BE2C (cell line): ENCODE measurements around the gene RNF144B.

Experiments
- DNase-seq: peaks from one replicate; pipeline ENCODE4 v3.0.0-alpha.2; 2020
- H3K27me3 ChIP-seq: fragments of 250-450 bp; sonication (Bioruptor Pico); 2 replicates; pipeline ENCODE4 v1.5.1; 2020; ENCODE audit warnings: mild to moderate bottlenecking
- H3K36me3 ChIP-seq: fragments of 250-450 bp; sonication (Bioruptor Pico); 2 replicates; pipeline ENCODE4 v1.5.1; 2020; ENCODE audit warnings: mild to moderate bottlenecking
- H3K4me1 ChIP-seq: fragments of 250-450 bp; sonication (Bioruptor Pico); 2 replicates; pipeline ENCODE4 v1.5.1; 2020
- H3K4me3 ChIP-seq: 2 replicates; pipeline ENCODE4 v1.5.1; 2011; ENCODE audit warnings: low read depth, low read length
- H3K9me3 ChIP-seq: fragments of 250-450 bp; sonication (Bioruptor Pico); 2 replicates; pipeline ENCODE4 v1.5.1; 2020
- CTCF ChIP-seq: IDR thresholded peaks from 2 replicates; pipeline ENCODE4 v1.5.1; 2012; ENCODE audit warnings: mild to moderate bottlenecking, low read depth, low read length

Gene RNF144B

GRCh38 chr6:18491308-18492045 lies 104.3 kb downstream of the RNF144B start:
- Histone ChIP-seq H3K4me3 (no peak overlapping the region), H3K4me1 (no peaks in the 10 kb centered on the region), H3K27me3 (no peaks in the 10 kb centered on the region), H3K9me3 (no peaks in the 10 kb centered on the region), H3K36me3 (no peaks in the 10 kb centered on the region)
- TF ChIP-seq CTCF: no peak
- no peak for DNase-seq

GRCh38 chr6:18492972-18493371 lies 105.8 kb downstream of the RNF144B start:
- no peak for DNase-seq
- Histone ChIP-seq H3K9me3 (no peaks in the 10 kb centered on the region), H3K36me3 (no peaks in the 10 kb centered on the region), H3K4me1 (no peaks in the 10 kb centered on the region), H3K4me3 (no peak overlapping the region), H3K27me3 (no peaks in the 10 kb centered on the region)
- no peak for TF ChIP-seq CTCF

- Histone ChIP-seq H3K4me1 (no peaks in the 10 kb centered on the region), H3K36me3 (no peaks in the 10 kb centered on the region), H3K4me3 (no peak overlapping the region), H3K27me3 (no peaks in the 10 kb centered on the region), H3K9me3 (no peaks in the 10 kb centered on the region)
- TF ChIP-seq CTCF: no peak
- DNase-seq: no peak
Observed at GRCh38 chr6:18493382-18493891, 106.3 kb downstream of the RNF144B start.

GRCh38 chr6:18493925-18494324 lies 106.8 kb downstream of the RNF144B start:
- Histone ChIP-seq H3K9me3 (no peaks in the 10 kb centered on the region), H3K36me3 (no peaks in the 10 kb centered on the region), H3K27me3 (no peaks in the 10 kb centered on the region), H3K4me3 (no peak overlapping the region), H3K4me1 (no peaks in the 10 kb centered on the region)
- DNase-seq: no peak
- TF ChIP-seq CTCF: no peak

- no peaks in the 10 kb centered on the region for H3K27me3 ChIP-seq
- no peak overlapping the region for H3K4me3 ChIP-seq
- no peaks in the 10 kb centered on the region for H3K4me1 ChIP-seq
- no peak for TF ChIP-seq CTCF
- H3K9me3 ChIP-seq: no peaks in the 10 kb centered on the region
- no peaks in the 10 kb centered on the region for H3K36me3 ChIP-seq
- no peak for DNase-seq
Observed at GRCh38 chr6:18495236-18495635, 108.1 kb downstream of the RNF144B start.

- no peaks in the 10 kb centered on the region for H3K36me3 ChIP-seq
- no peak for DNase-seq
- TF ChIP-seq CTCF: no peak
- no peaks in the 10 kb centered on the region for H3K27me3 ChIP-seq
- no peaks in the 10 kb centered on the region for H3K9me3 ChIP-seq
- no peaks in the 10 kb centered on the region for H3K4me1 ChIP-seq
- H3K4me3 ChIP-seq: no peak overlapping the region
Observed at GRCh38 chr6:18496462-18496861, 109.3 kb downstream of the RNF144B start.
